Fibroblast of lung (primary cell): Measurements from ENCODE around the gene ZNF512. TPM values are rescaled to one million over a fixed set of nuclear protein-coding genes. Genes with fewer than 3 reads are reported as not detected.
"Not testable (repeated sequence)": the region's sequence is repeated elsewhere in the genome, so short reads cannot be mapped to it uniquely, and the experiment has no call there.

ENCODE experiments used
- DNase-seq, 2 donors: peaks; one replicate each; pipeline versions ENCODE4 v3.0.0 to v3.0.0-alpha.2; 2010; ENCODE audit warnings: low read depth in 2 of 2
- H2AFZ ChIP-seq: 2 replicates; pipeline ENCODE4 v1.5.1; 2012; ENCODE audit warnings: low read length, control low read depth, inconsistent platforms
- H3K27ac ChIP-seq: 2 replicates; pipeline ENCODE4 v1.5.1; 2011; ENCODE audit warnings: low read length, control low read depth; ENCODE audit not compliant: insufficient read depth
- H3K27me3 ChIP-seq: 2 replicates; pipeline ENCODE4 v1.5.1; 2011; ENCODE audit warnings: mild to moderate bottlenecking, low read length; ENCODE audit not compliant: control insufficient read depth, insufficient read depth
- H3K36me3 ChIP-seq: 2 replicates; pipeline ENCODE4 v1.5.1; 2011; ENCODE audit warnings: low read length; ENCODE audit not compliant: control insufficient read depth, insufficient read depth
- H3K4me1 ChIP-seq: 2 replicates; pipeline ENCODE4 v1.5.1; 2011; ENCODE audit warnings: low read length; ENCODE audit not compliant: control insufficient read depth, insufficient read depth; ENCODE audit errors: extremely low read depth
- H3K4me2 ChIP-seq: 2 replicates; pipeline ENCODE4 v1.5.1; 2011; ENCODE audit warnings: low read length, control low read depth; ENCODE audit not compliant: insufficient read depth; ENCODE audit errors: extremely low read depth
- H3K4me3 ChIP-seq, 4 experiments: fragments of 200-600 bp in 1 of 4; sonication (generic) in 1 of 4; replicated peaks in 1 of 4; 2 replicates each; pipeline ENCODE4 v1.5.1; 2011 to 2016; ENCODE audit warnings: low read length in 4 of 4, low read depth in 3 of 4, mild to moderate bottlenecking in 3 of 4, control low read depth in 2 of 4, inconsistent platforms in 1 of 4, mixed read lengths in 1 of 4; ENCODE audit not compliant: insufficient read depth in 1 of 4; ENCODE audit errors: control extremely low read depth in 1 of 4
- H3K79me2 ChIP-seq: 2 replicates; pipeline ENCODE4 v1.5.1; 2012; ENCODE audit warnings: mild to moderate bottlenecking, low read length, inconsistent platforms; ENCODE audit not compliant: control insufficient read depth, insufficient read depth
- H3K9ac ChIP-seq: 2 replicates; pipeline ENCODE4 v1.5.1; 2011; ENCODE audit warnings: mild to moderate bottlenecking, low read length, control low read depth; ENCODE audit not compliant: insufficient read depth
- H3K9me3 ChIP-seq: 2 replicates; pipeline ENCODE4 v1.5.1; 2012; ENCODE audit warnings: low read depth, low read length; ENCODE audit not compliant: control insufficient read depth, insufficient read depth
- H4K20me1 ChIP-seq: 2 replicates; pipeline ENCODE4 v1.5.1; 2011; ENCODE audit warnings: low read length; ENCODE audit not compliant: control insufficient read depth, insufficient read depth; ENCODE audit errors: extremely low read depth
- CTCF ChIP-seq, 2 donors: IDR thresholded peaks in 1 of 2; conservative IDR thresholded peaks in 1 of 2; 1 replicate in 1 of 2; 2 replicates in 1 of 2; pipeline ENCODE4 v1.5.1; 2011 to 2012; ENCODE audit warnings: low read length in 2 of 2, control low read depth in 1 of 2, inconsistent platforms in 1 of 2, low read depth in 1 of 2, mild to moderate bottlenecking in 1 of 2
- EZH2 ChIP-seq: IDR thresholded peaks from 2 replicates; pipeline ENCODE4 v1.5.1; 2012; ENCODE audit warnings: low read length, control low read depth, mild to moderate bottlenecking; ENCODE audit errors: missing control alignments
- polyA plus RNA-seq, 2 donors: library from polyadenylated mRNA; depleted of rRNA in 1 of 2; stranded (reverse) in 1 of 2; unstranded in 1 of 2; fragments of >200 nt; gene quantifications; 2 replicates each; pipeline ENCODE4 v1.2.1, GENCODE V29; 2011 to 2012; ENCODE audit warnings: missing spikeins in 1 of 2
- total RNA-seq: library from RNA; depleted of rRNA; stranded (reverse); fragments of >200 nt; gene quantifications from 2 replicates; pipeline ENCODE4 v1.2.1, GENCODE V29; 2014

Gene ZNF512
- total and polyA plus RNA-seq, 2 donors (not counting 1 experiment from before 2014, with no cell fraction given) = 23.6 to 36.6 TPM

GRCh38 chr2:27551514-27551913, 31.3 kb upstream of the ZNF512 start:
- Histone ChIP-seq H3K9me3 (no peaks in the 10 kb centered on the region), H3K4me2 (no peak overlapping the region), H3K79me2 (no peaks in the 10 kb centered on the region), H3K4me3 (no peak overlapping the region), H3K27me3 (peaks cover 6% of the 10 kb centered on the region), H4K20me1 (no peaks in the 10 kb centered on the region), H3K27ac (no peak overlapping the region), H3K4me1 (no peaks in the 10 kb centered on the region), H2AFZ (no peak overlapping the region), H3K36me3 (no peaks in the 10 kb centered on the region), H3K9ac (no peak overlapping the region)
- no peak for TF ChIP-seq CTCF (conservative IDR thresholded peaks at IDR 0.05 in 1 of 2, IDR thresholded peaks at IDR 0.05 in 1 of 2; ENCODE audit: low read depth in 1 of 2, low read length in 2 of 2)
- no peak for TF ChIP-seq EZH2
- no peak for DNase-seq

GRCh38 chr2:27552941-27553340, 29.9 kb upstream of the ZNF512 start:
- H3K4me2 ChIP-seq = no peak overlapping the region
- H3K9ac ChIP-seq = no peak overlapping the region
- no peaks in the 10 kb centered on the region for H3K4me1 ChIP-seq
- no peak for DNase-seq
- H3K9me3 ChIP-seq = no peaks in the 10 kb centered on the region
- H3K79me2 ChIP-seq = no peaks in the 10 kb centered on the region
- H4K20me1 ChIP-seq = no peaks in the 10 kb centered on the region
- peaks cover 6% of the 10 kb centered on the region for H3K27me3 ChIP-seq
- TF ChIP-seq CTCF (conservative IDR thresholded peaks at IDR 0.05 in 1 of 2, IDR thresholded peaks at IDR 0.05 in 1 of 2; ENCODE audit: low read depth in 1 of 2, low read length in 2 of 2) (no peak), EZH2 (no peak)
- no peak overlapping the region for H3K4me3 ChIP-seq
- H2AFZ ChIP-seq = no peak overlapping the region
- H3K27ac ChIP-seq = no peak overlapping the region
- H3K36me3 ChIP-seq = no peaks in the 10 kb centered on the region

- not testable (repeated sequence) for H3K9ac ChIP-seq, H3K4me2 ChIP-seq, H3K9me3 ChIP-seq, H4K20me1 ChIP-seq, H3K79me2 ChIP-seq, H3K4me3 ChIP-seq, H3K27me3 ChIP-seq, H2AFZ ChIP-seq, H3K4me1 ChIP-seq, DNase-seq, H3K36me3 ChIP-seq, H3K27ac ChIP-seq
These were observed 28.4 kb upstream of the ZNF512 start for GRCh38 chr2:27554451-27554850.
